GM12878 (cell line): Measurements from ENCODE around the gene OPA1. TPM values are rescaled to one million over a fixed set of nuclear protein-coding genes. Genes with fewer than 3 reads are reported as not detected.

Experiments used
- ASH2L ChIP-seq: fragments of 300-600, 200-600 bp; sonication (generic); IDR thresholded peaks from 2 replicates; pipeline ENCODE4 v1.6.1; 2017; ENCODE audit warnings: low read depth, mild to moderate bottlenecking, borderline replicate concordance
- ATF3 ChIP-seq: IDR thresholded peaks from 2 replicates; pipeline ENCODE4 v1.6.1; 2011; ENCODE audit warnings: low read depth, mild to moderate bottlenecking, low read length, moderate library complexity, borderline replicate concordance; ENCODE audit errors: extremely low read depth
- BCLAF1 ChIP-seq: fragments of 450-650 bp; IDR thresholded peaks from 2 replicates; pipeline ENCODE4 v1.6.1; 2017; ENCODE audit warnings: antibody characterized with exemption, mild to moderate bottlenecking, moderate library complexity
- CBX3 ChIP-seq: fragments of 200-600 bp; sonication (generic); IDR thresholded peaks from 2 replicates; pipeline ENCODE4 v1.6.1; 2016; ENCODE audit warnings: low read depth, borderline replicate concordance
- CREB1 ChIP-seq: IDR thresholded peaks from 2 replicates; pipeline ENCODE4 v1.6.1; 2012; ENCODE audit warnings: low read depth, mild to moderate bottlenecking, inconsistent platforms
- HDAC2 ChIP-seq: fragments of 200-600 bp; sonication (generic); IDR thresholded peaks from 2 replicates; pipeline ENCODE4 v1.6.1; 2017
- IKZF1 ChIP-seq: fragments of 450-650 bp; conservative IDR thresholded peaks from 2 replicates; pipeline ENCODE4 v1.6.1; 2017; ENCODE audit warnings: antibody characterized with exemption, mild to moderate bottlenecking
- LARP7 ChIP-seq: fragments of 450-650 bp; IDR thresholded peaks from 2 replicates; pipeline ENCODE4 v1.6.1; 2017; ENCODE audit warnings: mild to moderate bottlenecking
- MTA2 ChIP-seq: fragments of 450-650 bp; IDR thresholded peaks from 2 replicates; pipeline ENCODE4 v1.6.1; 2016; ENCODE audit warnings: low read depth, mild to moderate bottlenecking, moderate library complexity
- PAX5 ChIP-seq: IDR thresholded peaks from 2 replicates; pipeline ENCODE4 v1.6.1; 2011; ENCODE audit warnings: low read depth, low read length, borderline replicate concordance
- PBX3 ChIP-seq: IDR thresholded peaks from 2 replicates; pipeline ENCODE4 v1.6.1; 2011; ENCODE audit warnings: mild to moderate bottlenecking, low read depth, low read length, moderate library complexity; ENCODE audit not compliant: insufficient replicate concordance
- PRDM15 ChIP-seq: fragments of 450-650 bp; formaldehyde crosslinking; IDR thresholded peaks from 2 replicates; pipeline ENCODE4 v1.4.0; 2020; ENCODE audit warnings: mild to moderate bottlenecking, moderate library complexity
- RAD21 ChIP-seq: IDR thresholded peaks from 2 replicates; pipeline ENCODE4 v1.6.1; 2011; ENCODE audit warnings: mild to moderate bottlenecking, low read depth, low read length, moderate library complexity; ENCODE audit not compliant: insufficient read depth
- RAD51 ChIP-seq: fragments of 450-650 bp; IDR thresholded peaks from 2 replicates; pipeline ENCODE4 v1.6.1; 2016; ENCODE audit warnings: moderate library complexity, mild to moderate bottlenecking, inconsistent platforms
- RB1 ChIP-seq: fragments of 450-650 bp; formaldehyde crosslinking; IDR thresholded peaks from 2 replicates; pipeline ENCODE4 v1.6.1; 2017; ENCODE audit warnings: mild to moderate bottlenecking, borderline replicate concordance
- RBBP5 ChIP-seq: fragments of 200-600 bp; sonication (generic); conservative IDR thresholded peaks from 2 replicates; pipeline ENCODE4 v1.6.1; 2016
- RCOR1 ChIP-seq: conservative IDR thresholded peaks from 2 replicates; pipeline ENCODE4 v1.6.1; 2012; ENCODE audit warnings: low read depth, low read length, improper control_type of control experiment
- RFX5 ChIP-seq: IDR thresholded peaks from 2 replicates; pipeline ENCODE4 v1.6.1; 2011; ENCODE audit warnings: low read depth, low read length, improper control_type of control experiment
- SPI1 ChIP-seq: IDR thresholded peaks from 2 replicates; pipeline ENCODE4 v1.6.1; 2011; ENCODE audit warnings: low read depth, mild to moderate bottlenecking, low read length, moderate library complexity, borderline replicate concordance; ENCODE audit not compliant: insufficient read depth
- SRF ChIP-seq, 2 experiments: IDR thresholded peaks; 2 replicates each; pipeline ENCODE4 v1.6.1; 2011; ENCODE audit warnings: low read depth in 2 of 2, low read length in 2 of 2, mild to moderate bottlenecking in 1 of 2, moderate library complexity in 1 of 2
- TARDBP ChIP-seq: IDR thresholded peaks from 2 replicates; pipeline ENCODE4 v1.6.1; 2016; ENCODE audit warnings: borderline replicate concordance
- TCF7 ChIP-seq: IDR thresholded peaks from 2 replicates; pipeline ENCODE4 v1.6.1; 2014; ENCODE audit warnings: antibody characterized with exemption, borderline replicate concordance
- YY1 ChIP-seq: IDR thresholded peaks from 2 replicates; pipeline ENCODE4 v1.6.1; 2011; ENCODE audit warnings: low read depth, mild to moderate bottlenecking, low read length
- ZNF24 ChIP-seq: fragments of 450-650 bp; IDR thresholded peaks from 2 replicates; pipeline ENCODE4 v1.6.1; 2017; ENCODE audit warnings: antibody characterized with exemption, mild to moderate bottlenecking
- polyA plus RNA-seq, 11 experiments: library from polyadenylated mRNA; depleted of rRNA in 4 of 11; unstranded in 6 of 11; stranded (reverse) in 5 of 11; fragments of >200 nt; fragmentation: Nextera tagmentation in 4 of 11; fragmentation: Illumina TruSeq in 1 of 11; extraction: Ambion mirVana in 4 of 11; extraction: Trizol in 1 of 11; gene quantifications; 1 replicate in 1 of 11; 2 replicates in 10 of 11; pipeline versions ENCODE4 v1.2.1 to v1.2.3, GENCODE V29; 2011 to 2016; ENCODE audit warnings: inconsistent platforms in 2 of 11, missing spikeins in 2 of 11, low read depth in 1 of 11
- total RNA-seq, 4 experiments: library from RNA; depleted of rRNA in 3 of 4; stranded (reverse); fragments of >200 nt in 3 of 4; fragmentation: Illumina TruSeq in 1 of 4; extraction: Trizol in 1 of 4; gene quantifications; 2 replicates each; pipeline versions ENCODE4 v1.2.1 to v1.2.3, GENCODE V29; 2013 to 2021

The OPA1 gene
- total and polyA plus RNA-seq, 10 of the 15 experiments (the other 5 are each of a cell fraction or from before 2014, with no cell fraction given), result 14.7 to 108 (median 59.3) TPM

- no peak for TF ChIP-seq ASH2L
- TF ChIP-seq RCOR1, result no peak
- no peak for TF ChIP-seq SRF (IDR thresholded peaks at IDR 0.05; ENCODE audit: low read depth in 2 of 2, low read length in 2 of 2)
- TF ChIP-seq PAX5, result peak; percentile 90
- TF ChIP-seq RAD51, result no peak
- no peak for TF ChIP-seq RB1
- no peak for TF ChIP-seq PRDM15
- TF ChIP-seq ATF3, result no peak
- peak; percentile 69 for TF ChIP-seq IKZF1
- TF ChIP-seq SPI1, result 0 out of 2 replicates have a peak, but pooled peaks have one; percentile 19
- peak; percentile 48 for TF ChIP-seq MTA2
- no peak for TF ChIP-seq RAD21
- TF ChIP-seq CBX3, result no peak
- 0 out of 2 replicates have a peak, but pooled peaks have one; percentile 10 for TF ChIP-seq CREB1
- TF ChIP-seq RFX5, result no peak
- TF ChIP-seq TCF7, result no peak
- TF ChIP-seq ZNF24, result 0 out of 2 replicates have a peak, but pooled peaks have one; percentile 13
- TF ChIP-seq YY1, result peak; percentile 80
- TF ChIP-seq BCLAF1, result no peak
- TF ChIP-seq RBBP5, result no peak
- TF ChIP-seq LARP7, result no peak
- TF ChIP-seq HDAC2, result no peak
- no peak for TF ChIP-seq PBX3
- TF ChIP-seq TARDBP, result no peak
Observed at GRCh38 chr3:193701953-193702635, 109.1 kb downstream of the OPA1 start (continued).
